ENCODE measurements around the gene FAM187B.

Gene FAM187B

GRCh38 chr19:35267818-35268535 lies 39.4 kb upstream of the FAM187B start:
- TF ChIP-seq ZNF8 (CRISPR knock-in tag; IDR thresholded peaks at IDR 0.05) (no peak), ZFP3 (CRISPR knock-in tag; IDR thresholded peaks at IDR 0.05) (no peak), ZNF565 (CRISPR knock-in tag; conservative IDR thresholded peaks at IDR 0.05; ENCODE audit: low read depth) (no peak), CSDC2 (CRISPR knock-in tag; IDR thresholded peaks at IDR 0.05) (no peak), CREB5 (CRISPR knock-in tag; IDR thresholded peaks at IDR 0.05; ENCODE audit: low read depth) (no peak), PATZ1 (CRISPR knock-in tag; IDR thresholded peaks at IDR 0.05; ENCODE audit: borderline replicate concordance) (no peak), TCF4 (CRISPR knock-in tag; IDR thresholded peaks at IDR 0.05; ENCODE audit: borderline replicate concordance) (no peak), GLIS3 (CRISPR knock-in tag; IDR thresholded peaks at IDR 0.05) (no peak), ZNF70 (CRISPR knock-in tag; IDR thresholded peaks at IDR 0.05) (no peak), SNAI2 (CRISPR knock-in tag; IDR thresholded peaks at IDR 0.05) (no peak), OSR1 (CRISPR knock-in tag; IDR thresholded peaks at IDR 0.05) (no peak)
- ATAC-seq, result peak; percentile 68

- peak; percentile 53 for ATAC-seq
- TF ChIP-seq GLIS3 (CRISPR knock-in tag; IDR thresholded peaks at IDR 0.05), result no peak
- no peak for TF ChIP-seq TOX (CRISPR knock-in tag; IDR thresholded peaks at IDR 0.05; ENCODE audit: borderline replicate concordance)
- no peak for TF ChIP-seq PATZ1 (CRISPR knock-in tag; IDR thresholded peaks at IDR 0.05; ENCODE audit: borderline replicate concordance)
- no peak for TF ChIP-seq PPARA (CRISPR knock-in tag; IDR thresholded peaks at IDR 0.05; ENCODE audit: borderline replicate concordance)
- TF ChIP-seq ARNTL (CRISPR knock-in tag; IDR thresholded peaks at IDR 0.05; ENCODE audit: borderline replicate concordance, low read depth), result no peak
- no peak for TF ChIP-seq RARB (CRISPR knock-in tag; IDR thresholded peaks at IDR 0.05)
- no peak for TF ChIP-seq ISL1 (CRISPR knock-in tag; IDR thresholded peaks at IDR 0.05)
- TF ChIP-seq ZNF565 (CRISPR knock-in tag; conservative IDR thresholded peaks at IDR 0.05; ENCODE audit: low read depth), result no peak
- TF ChIP-seq ZNF70 (CRISPR knock-in tag; IDR thresholded peaks at IDR 0.05), result no peak
- TF ChIP-seq CSRNP3 (CRISPR knock-in tag; IDR thresholded peaks at IDR 0.05), result no peak
- TF ChIP-seq ZNF8 (CRISPR knock-in tag; IDR thresholded peaks at IDR 0.05), result no peak
- TF ChIP-seq ZFP3 (CRISPR knock-in tag; IDR thresholded peaks at IDR 0.05), result no peak
- TF ChIP-seq POU6F1 (CRISPR knock-in tag; IDR thresholded peaks at IDR 0.05; ENCODE audit: borderline replicate concordance, low read depth), result no peak
- no peak for TF ChIP-seq OSR1 (CRISPR knock-in tag; IDR thresholded peaks at IDR 0.05)
- no peak for TF ChIP-seq CSDC2 (CRISPR knock-in tag; IDR thresholded peaks at IDR 0.05)
These were observed 38.8 kb upstream of the FAM187B start for GRCh38 chr19:35267353-35267817.

- peak; percentile 28 for ATAC-seq
- TF ChIP-seq POU6F1 (CRISPR knock-in tag; IDR thresholded peaks at IDR 0.05; ENCODE audit: borderline replicate concordance, low read depth) (no peak), GLIS3 (CRISPR knock-in tag; IDR thresholded peaks at IDR 0.05) (no peak), ZNF8 (CRISPR knock-in tag; IDR thresholded peaks at IDR 0.05) (no peak), RARB (CRISPR knock-in tag; IDR thresholded peaks at IDR 0.05) (no peak), ZNF70 (CRISPR knock-in tag; IDR thresholded peaks at IDR 0.05) (no peak), PATZ1 (CRISPR knock-in tag; IDR thresholded peaks at IDR 0.05; ENCODE audit: borderline replicate concordance) (no peak), SNAI2 (CRISPR knock-in tag; IDR thresholded peaks at IDR 0.05) (no peak), OSR1 (CRISPR knock-in tag; IDR thresholded peaks at IDR 0.05) (no peak), PPARA (CRISPR knock-in tag; IDR thresholded peaks at IDR 0.05; ENCODE audit: borderline replicate concordance) (no peak), TOX (CRISPR knock-in tag; IDR thresholded peaks at IDR 0.05; ENCODE audit: borderline replicate concordance) (no peak), ESRRG (CRISPR knock-in tag; IDR thresholded peaks at IDR 0.05) (no peak), CSRNP3 (CRISPR knock-in tag; IDR thresholded peaks at IDR 0.05) (no peak)
These were observed 38.2 kb upstream of the FAM187B start for GRCh38 chr19:35266520-35267352.

Measured in SK-N-SH treated with all-trans-retinoic acid at 6 μM for 48 hours (cell line).